Astrocyte (in vitro differentiated cells and primary cell): Measurements from ENCODE around the gene ASB13.

Experiments
- CTCF ChIP-seq: IDR thresholded peaks from 2 replicates; pipeline ENCODE4 v1.5.1; 2011; ENCODE audit warnings: low read depth, mild to moderate bottlenecking, inconsistent platforms, low read length, moderate library complexity; ENCODE audit not compliant: insufficient read depth
- EZH2 ChIP-seq: IDR thresholded peaks from 2 replicates; pipeline ENCODE4 v1.6.1; 2012; ENCODE audit warnings: mild to moderate bottlenecking, low read length, inconsistent platforms; ENCODE audit not compliant: insufficient read depth

DNA sequence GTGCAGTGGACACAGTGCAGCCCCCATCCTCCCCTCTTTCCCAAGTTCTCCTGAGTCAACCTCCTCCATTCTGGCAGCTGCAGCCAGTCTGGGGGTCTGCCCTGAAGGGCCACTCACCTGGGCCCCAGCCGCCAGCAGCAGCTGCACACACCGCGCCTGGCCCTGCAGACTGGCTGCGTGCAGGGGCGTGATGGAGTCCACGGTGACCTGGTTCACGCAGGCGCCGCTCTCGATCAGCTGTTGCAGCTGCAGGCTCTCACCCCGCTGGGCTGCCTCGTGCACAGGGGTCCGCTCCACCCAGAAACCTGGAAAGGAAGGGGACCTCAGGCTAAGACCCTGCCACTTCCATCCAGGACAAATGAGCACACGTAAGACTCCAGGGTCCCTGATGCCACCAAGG lies 13.6 kb downstream of the ASB13 start:
- TF ChIP-seq CTCF (no peak), EZH2 (no peak)
